ENCODE measurements around the gene LHX3. TPM values are rescaled to one million over a fixed set of nuclear protein-coding genes. Genes with fewer than 3 reads are reported as not detected.

The LHX3 gene
- total RNA-seq, 1 experiment from 2014 or later: 0.11 TPM

DNA sequence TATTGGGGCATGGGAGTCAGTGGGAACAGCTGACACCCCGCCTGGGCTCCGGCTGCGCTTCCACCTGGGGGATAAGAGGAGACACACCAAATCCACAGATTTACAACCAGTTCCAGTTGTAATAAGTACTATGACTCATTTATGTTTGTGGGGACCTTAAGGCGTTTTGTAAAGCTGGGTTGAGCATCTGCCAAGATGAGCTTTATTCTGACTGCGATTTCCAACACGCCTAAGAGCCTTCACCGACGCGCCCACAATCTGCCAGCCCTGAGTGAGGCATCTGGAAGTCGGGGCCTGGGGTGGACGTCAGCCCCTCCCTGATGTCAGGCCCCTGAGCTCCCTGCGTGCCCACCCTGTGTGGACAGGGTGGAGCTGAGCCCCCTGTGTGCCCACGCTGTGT, 14.3 kb upstream of the LHX3 start:
- Histone ChIP-seq H3K27me3 (replicated peaks; ENCODE audit: insufficient read depth, low read depth, low read length, poor library complexity) (no peaks in the 10 kb centered on the region), H3K36me3 (ENCODE audit: insufficient read depth, low read length, poor library complexity, severe bottlenecking) (peaks cover 46% of the 10 kb centered on the region), H3K4me3 (ENCODE audit: low read depth, low read length, poor library complexity, severe bottlenecking) (no peak overlapping the region), H3K4me1 (ENCODE audit: insufficient read depth, low read length, poor library complexity, severe bottlenecking) (peaks cover 30% of the 10 kb centered on the region), H3K9me3 (ENCODE audit: low read depth, low read length, poor library complexity, severe bottlenecking) (no peaks in the 10 kb centered on the region), H3K27ac (ENCODE audit: low read depth, low read length, poor library complexity, severe bottlenecking) (peak overlapping the region; percentile 82)
- ChIA-PET CTCF (interaction anchor here (0.6 to 1.2 kb wide), 2 partner anchors 49 to 357 kb away, joined by 3 to 4 read pairs; no protein-coding TSS in a partner anchor), POLR2A (ENCODE audit: low non-redundant PET) (no interaction called here)
- peak; percentile 92 for DNase-seq (ENCODE audit: low spot score)
- no peak for TF ChIP-seq EZH2 (IDR thresholded peaks at IDR 0.05; ENCODE audit: borderline replicate concordance, low read depth, low read length, poor library complexity, severe bottlenecking)
- TF ChIP-seq, protein P1, sequence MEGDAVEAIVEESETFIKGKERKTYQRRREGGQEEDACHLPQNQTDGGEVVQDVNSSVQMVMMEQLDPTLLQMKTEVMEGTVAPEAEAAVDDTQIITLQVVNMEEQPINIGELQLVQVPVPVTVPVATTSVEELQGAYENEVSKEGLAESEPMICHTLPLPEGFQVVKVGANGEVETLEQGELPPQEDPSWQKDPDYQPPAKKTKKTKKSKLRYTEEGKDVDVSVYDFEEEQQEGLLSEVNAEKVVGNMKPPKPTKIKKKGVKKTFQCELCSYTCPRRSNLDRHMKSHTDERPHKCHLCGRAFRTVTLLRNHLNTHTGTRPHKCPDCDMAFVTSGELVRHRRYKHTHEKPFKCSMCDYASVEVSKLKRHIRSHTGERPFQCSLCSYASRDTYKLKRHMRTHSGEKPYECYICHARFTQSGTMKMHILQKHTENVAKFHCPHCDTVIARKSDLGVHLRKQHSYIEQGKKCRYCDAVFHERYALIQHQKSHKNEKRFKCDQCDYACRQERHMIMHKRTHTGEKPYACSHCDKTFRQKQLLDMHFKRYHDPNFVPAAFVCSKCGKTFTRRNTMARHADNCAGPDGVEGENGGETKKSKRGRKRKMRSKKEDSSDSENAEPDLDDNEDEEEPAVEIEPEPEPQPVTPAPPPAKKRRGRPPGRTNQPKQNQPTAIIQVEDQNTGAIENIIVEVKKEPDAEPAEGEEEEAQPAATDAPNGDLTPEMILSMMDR (conservative IDR thresholded peaks at IDR 0.05; ENCODE audit: low read depth, low read length): no peak
- no TSS peak for BruUV-seq (replicated peaks)
- intact Hi-C loops (cut with micrococcal nuclease; ENCODE audit: unreplicated experiment): no loop called here

DNA sequence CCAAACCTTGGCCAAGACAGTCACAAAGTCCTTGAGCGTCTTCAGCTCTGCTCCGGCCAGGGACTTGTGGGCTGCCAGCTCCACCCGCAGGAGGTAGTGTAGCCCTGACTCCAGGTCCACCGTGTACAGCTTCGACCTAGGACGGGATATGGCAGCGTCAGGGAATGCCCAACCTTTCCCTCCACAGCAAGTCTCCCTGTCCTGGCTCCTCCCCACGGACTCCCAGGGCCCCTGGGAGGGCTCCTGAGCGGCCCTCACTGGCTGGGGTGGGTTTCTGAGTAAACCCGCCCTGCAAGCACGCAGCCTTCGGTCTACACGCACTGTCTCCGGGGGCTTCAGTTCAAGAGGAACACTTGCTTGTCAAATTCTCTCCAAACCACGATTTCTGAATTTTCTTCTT, 13.7 kb upstream of the LHX3 start:
- CTCF ChIA-PET: interaction anchor here (1.2 kb wide), 1 partner anchor 48 kb away, joined by 4 read pairs; no protein-coding TSS in a partner anchor
- Histone ChIP-seq H3K36me3 (ENCODE audit: insufficient read depth, low read length, poor library complexity, severe bottlenecking) (peaks cover 48% of the 10 kb centered on the region), H3K4me3 (ENCODE audit: low read depth, low read length, poor library complexity, severe bottlenecking) (no peak overlapping the region), H3K4me1 (ENCODE audit: insufficient read depth, low read length, poor library complexity, severe bottlenecking) (peaks cover 28% of the 10 kb centered on the region), H3K27ac (ENCODE audit: low read depth, low read length, poor library complexity, severe bottlenecking) (peak overlapping the region; percentile 82), H3K9me3 (ENCODE audit: low read depth, low read length, poor library complexity, severe bottlenecking) (no peaks in the 10 kb centered on the region), H3K27me3 (replicated peaks; ENCODE audit: insufficient read depth, low read depth, low read length, poor library complexity) (no peaks in the 10 kb centered on the region)
- DNase-seq (ENCODE audit: low spot score): peak; percentile 74
- BruUV-seq (replicated peaks): no TSS peak
- POLR2A ChIA-PET (ENCODE audit: low non-redundant PET): no interaction called here
- intact Hi-C loops (cut with micrococcal nuclease; ENCODE audit: unreplicated experiment): no loop called here
- TF ChIP-seq, protein P1 (conservative IDR thresholded peaks at IDR 0.05; ENCODE audit: low read depth, low read length): no peak
- TF ChIP-seq EZH2 (IDR thresholded peaks at IDR 0.05; ENCODE audit: borderline replicate concordance, low read depth, low read length, poor library complexity, severe bottlenecking): no peak

DNA sequence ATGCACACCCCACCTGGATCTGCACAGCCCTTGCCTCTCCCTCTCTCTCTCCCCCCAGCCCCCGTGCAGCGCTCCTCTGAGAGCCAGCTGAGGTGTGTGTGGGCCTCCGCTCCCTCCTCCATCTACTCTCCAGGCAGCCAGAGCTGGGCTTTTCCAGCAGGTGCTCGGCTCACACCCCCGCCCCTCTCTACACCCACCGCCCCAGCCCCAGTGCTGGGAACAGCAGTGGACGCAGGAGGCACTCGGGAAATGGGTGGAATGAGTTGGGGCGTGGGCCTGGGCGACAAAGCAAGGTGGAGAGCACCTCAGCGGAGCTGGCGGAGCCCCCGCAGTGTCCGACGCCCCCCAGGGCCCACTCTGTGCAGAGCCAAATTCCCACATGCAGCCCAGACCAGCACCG, 13.3 kb upstream of the LHX3 start:
- CTCF ChIA-PET: no interaction called here
- no TSS peak for BruUV-seq (replicated peaks)
- intact Hi-C loops (cut with micrococcal nuclease; ENCODE audit: unreplicated experiment): no loop called here

More for the DNA sequence above, 13.3 kb upstream of the LHX3 start:
- no peaks in the 10 kb centered on the region for H3K27me3 ChIP-seq (replicated peaks; ENCODE audit: insufficient read depth, low read depth, low read length, poor library complexity)
- no peak for DNase-seq (ENCODE audit: low spot score)
- TF ChIP-seq EZH2 (IDR thresholded peaks at IDR 0.05; ENCODE audit: borderline replicate concordance, low read depth, low read length, poor library complexity, severe bottlenecking): no peak
- TF ChIP-seq, protein P1 (conservative IDR thresholded peaks at IDR 0.05; ENCODE audit: low read depth, low read length): no peak
- POLR2A ChIA-PET (ENCODE audit: low non-redundant PET): no interaction called here
- H3K4me3 ChIP-seq (ENCODE audit: low read depth, low read length, poor library complexity, severe bottlenecking): no peak overlapping the region
- H3K9me3 ChIP-seq (ENCODE audit: low read depth, low read length, poor library complexity, severe bottlenecking): no peaks in the 10 kb centered on the region
- peaks cover 28% of the 10 kb centered on the region for H3K4me1 ChIP-seq (ENCODE audit: insufficient read depth, low read length, poor library complexity, severe bottlenecking)
- H3K27ac ChIP-seq (ENCODE audit: low read depth, low read length, poor library complexity, severe bottlenecking): peak overlapping the region; percentile 82
- H3K36me3 ChIP-seq (ENCODE audit: insufficient read depth, low read length, poor library complexity, severe bottlenecking): peaks cover 47% of the 10 kb centered on the region

All from A673 (cell line).